Retinal pigment epithelial cell (primary cell): ENCODE data around the gene TEX53.

Experiments
- DNase-seq: peaks from one replicate; pipeline ENCODE4 v3.0.0-alpha.2; 2010; ENCODE audit warnings: low read depth
- H3K4me3 ChIP-seq: 2 replicates; pipeline ENCODE4 v1.5.1; 2011; ENCODE audit warnings: mild to moderate bottlenecking, low read length, control low read depth, moderate library complexity
- CTCF ChIP-seq: conservative IDR thresholded peaks from 2 replicates; pipeline ENCODE4 v1.5.1; 2011; ENCODE audit warnings: low read depth, low read length, control low read depth, inconsistent platforms

Gene TEX53

GRCh38 chr9:114674076-114674797, 16.6 kb upstream of the TEX53 start:
- DNase-seq, result no peak
- H3K4me3 ChIP-seq, result no peak overlapping the region
- TF ChIP-seq CTCF, result no peak

- no peak for TF ChIP-seq CTCF
- no peak for DNase-seq
- no peak overlapping the region for H3K4me3 ChIP-seq
Measured at GRCh38 chr9:114671605-114672004, 14.0 kb upstream of the TEX53 start.

GRCh38 chr9:114669961-114670360, 12.4 kb upstream of the TEX53 start:
- TF ChIP-seq CTCF, result no peak
- H3K4me3 ChIP-seq, result no peak overlapping the region
- no peak for DNase-seq

- TF ChIP-seq CTCF, result no peak
- H3K4me3 ChIP-seq, result no peak overlapping the region
- no peak for DNase-seq
Measured at GRCh38 chr9:114668146-114668545, 10.5 kb upstream of the TEX53 start.

GRCh38 chr9:114666851-114667250, 9.2 kb upstream of the TEX53 start:
- TF ChIP-seq CTCF, result no peak
- no peak overlapping the region for H3K4me3 ChIP-seq
- no peak for DNase-seq

GRCh38 chr9:114666401-114666800, 8.8 kb upstream of the TEX53 start:
- no peak for DNase-seq
- no peak overlapping the region for H3K4me3 ChIP-seq
- no peak for TF ChIP-seq CTCF

GRCh38 chr9:114664181-114664580, 6.6 kb upstream of the TEX53 start:
- DNase-seq, result no peak
- TF ChIP-seq CTCF, result no peak
- no peak overlapping the region for H3K4me3 ChIP-seq
